Colonic mucosa (tissue), 4 donors: ENCODE data around the gene ZNF17. TPM values are rescaled to one million over a fixed set of nuclear protein-coding genes. Genes with fewer than 3 reads are reported as not detected.

Experiments
- DNase-seq: peaks from one replicate; pipeline ENCODE4 v3.0.0-alpha.2; 2020
- H3K27ac ChIP-seq: fragments of 200-600 bp; one replicate; pipeline ENCODE4 v1.8.0; 2021
- H3K27me3 ChIP-seq: fragments of 200-600 bp; one replicate; pipeline ENCODE4 v1.8.0; 2021
- H3K36me3 ChIP-seq: fragments of 200-600 bp; one replicate; pipeline ENCODE4 v1.8.0; 2021
- H3K4me1 ChIP-seq: fragments of 200-600 bp; one replicate; pipeline ENCODE4 v1.8.0; 2021; ENCODE audit warnings: mild to moderate bottlenecking
- H3K4me3 ChIP-seq: fragments of 200-600 bp; one replicate; pipeline ENCODE4 v1.8.0; 2021
- H3K9ac ChIP-seq, 2 donors: one replicate each; pipeline ENCODE4 v1.7.0; 2013; ENCODE audit warnings: control low read depth in 2 of 2, low read depth in 2 of 2, low read length in 2 of 2
- H3K9me3 ChIP-seq: fragments of 200-600 bp; one replicate; pipeline ENCODE4 v1.8.0; 2021
- CTCF ChIP-seq: fragments of 200-600 bp; IDR thresholded peaks from one replicate; pipeline ENCODE4 v1.8.0; 2022; ENCODE audit warnings: antibody characterized with exemption, mild to moderate bottlenecking
- intact Hi-C: fragments of 100-400 bp; cut with DNase I; formaldehyde crosslinking; loops from one replicate; pipeline ENCODE4 v1.14.1; 2022
- total RNA-seq, 2 donors: library from RNA; stranded (reverse); fragmentation: NEBNext Ultra II Directional in 1 of 2; extraction: Animal tissue kit (Norgen Biotek cat#: 25700) in 1 of 2; gene quantifications; one replicate each; pipeline ENCODE4 v1.2.1, GENCODE V29; 2021
- donor health status: healthy.
- donor health status: DM: no; HTN: no; CAD: no.
- donor health status: DM: no; HTN: no; CAD: no.

Gene ZNF17
- total RNA-seq: 1 to 10 TPM; 6.2 to 6.9 TPM

- Histone ChIP-seq H3K27me3 (no peaks in the 10 kb centered on the region), H3K9me3 (no peaks in the 10 kb centered on the region), H3K27ac (no peak within 1 kb of the TSS), H3K4me3 (peak within 1 kb of the TSS; percentile 99), H3K36me3 (no peaks in the 10 kb centered on the region), H3K9ac (peak within 1 kb of the TSS; percentile 70 to 81), H3K4me1 (peaks cover 7% of the 10 kb centered on the region)
- peak; percentile 96 for DNase-seq
- no peak for TF ChIP-seq CTCF
- intact Hi-C loops: no loop called here
Measured at GRCh38 chr19:57410877-57411671, at the start of gene ZNF17. Gene ZNF17, plus strand, starts transcription at chr19:57411161. Its CDS starts 2,455 bp downstream, at chr19:57413616.

DNA sequence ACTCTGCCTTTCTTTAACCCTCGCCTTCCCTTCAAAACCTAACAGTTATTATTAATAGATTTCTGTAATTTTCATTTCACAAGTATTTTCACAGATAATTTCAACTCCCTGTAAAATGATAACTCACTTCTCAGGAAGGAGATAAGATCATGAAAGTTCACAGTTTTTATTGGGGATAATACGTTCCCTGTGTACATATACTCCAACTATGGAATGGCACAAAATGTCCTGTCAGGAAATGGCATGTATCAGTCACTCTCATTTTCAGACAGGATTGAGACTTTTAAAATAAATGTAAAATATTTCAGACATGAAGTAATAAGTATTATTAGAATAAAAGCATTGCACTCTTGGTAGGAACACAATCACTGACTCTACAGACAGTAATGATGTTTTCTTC lies 48.5 kb upstream of the ZNF17 start:
- TF ChIP-seq CTCF: no peak
- intact Hi-C loops: no loop called here
- no peaks in the 10 kb centered on the region for H3K36me3 ChIP-seq
- H3K27ac ChIP-seq: no peak overlapping the region
- H3K9me3 ChIP-seq: no peaks in the 10 kb centered on the region
- H3K9ac ChIP-seq: no peak overlapping the region
- H3K27me3 ChIP-seq: no peaks in the 10 kb centered on the region
- no peak for DNase-seq
- H3K4me1 ChIP-seq: no peaks in the 10 kb centered on the region
- H3K4me3 ChIP-seq: peak overlapping the region; percentile 84

DNA sequence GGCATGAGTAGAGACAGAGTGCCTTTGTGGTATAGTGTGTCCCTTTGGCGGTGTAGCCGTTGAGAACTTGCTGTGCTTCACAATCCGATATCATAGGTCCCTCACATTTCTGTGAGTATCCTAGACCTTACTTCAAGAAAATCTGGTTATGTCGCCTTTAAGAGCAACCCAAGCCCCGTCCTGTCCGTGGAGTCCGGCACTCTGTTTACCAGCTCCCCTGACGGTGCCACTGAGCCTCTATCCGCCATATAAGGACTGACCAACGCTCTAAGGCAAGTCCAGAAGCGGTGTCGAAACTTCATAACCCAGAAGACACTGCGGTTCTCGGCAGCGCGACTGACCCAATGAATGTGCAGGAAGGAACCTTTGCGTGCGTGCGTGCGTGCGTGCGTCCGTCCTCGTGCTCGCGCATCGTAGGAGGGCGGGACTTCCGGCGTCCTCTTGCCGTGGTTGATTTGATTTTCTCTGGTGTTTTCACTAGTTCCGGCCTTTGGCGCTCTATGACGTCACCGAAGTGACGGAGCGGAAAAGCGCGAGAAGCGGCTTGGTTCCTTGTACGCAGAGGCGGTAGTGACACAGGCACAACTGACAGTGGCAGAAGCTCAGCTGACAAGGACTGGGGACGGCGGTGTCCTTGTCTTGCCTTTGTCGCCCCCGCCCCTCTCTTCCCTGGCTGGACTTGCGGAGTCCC lies 47.8 kb upstream of the ZNF17 start, which contains the start of the genes TRAPPC2B and ZNF547:
Gene TRAPPC2B, plus strand, starts transcription at position 555 of the 691 bp plus-strand sequence. CDS start 1,283 bp downstream, outside the sequence.
Gene ZNF547, plus strand, starts transcription at position 555 of the 691 bp plus-strand sequence. CDS start 5,005 bp downstream, outside the sequence.
- Histone ChIP-seq H3K4me1 (no peaks in the 10 kb centered on the region), H3K9me3 (no peaks in the 10 kb centered on the region), H3K9ac (peak within 1 kb of the TSS; percentile 44 to 58), H3K4me3 (peak within 1 kb of the TSS; percentile 84), H3K27ac (peak within 1 kb of the TSS; percentile 87), H3K36me3 (no peaks in the 10 kb centered on the region), H3K27me3 (no peaks in the 10 kb centered on the region)
- DNase-seq: peak; percentile 99
- intact Hi-C loops: no loop called here
- TF ChIP-seq CTCF: no peak

DNA sequence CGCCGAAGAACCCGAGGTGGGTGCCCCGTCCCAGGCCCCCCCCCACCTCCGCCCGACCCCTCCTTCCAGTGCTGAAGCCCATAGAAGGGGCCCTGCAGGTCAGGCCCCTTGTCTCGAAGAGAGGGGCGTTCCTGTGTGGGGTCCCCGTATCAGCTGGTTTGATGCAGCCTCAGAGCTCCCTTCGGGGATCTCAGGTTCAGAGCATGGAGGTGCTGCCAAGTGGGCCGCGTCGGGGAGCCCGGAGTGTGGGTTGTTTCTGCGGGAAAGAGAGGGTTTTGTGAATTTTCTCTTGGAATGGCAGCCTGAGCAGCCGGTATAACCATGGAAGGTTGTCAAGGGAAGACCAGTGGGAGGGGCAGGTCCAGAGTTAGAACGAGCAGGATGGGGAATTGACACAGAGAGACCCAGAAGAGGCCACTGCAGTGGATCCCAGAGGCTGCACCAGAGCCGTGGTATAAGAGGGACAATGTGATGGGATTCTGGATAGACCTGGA lies 47.2 kb upstream of the ZNF17 start:
- no peaks in the 10 kb centered on the region for H3K9me3 ChIP-seq
- peak overlapping the region; percentile 32 to 58 for H3K9ac ChIP-seq
- TF ChIP-seq CTCF: no peak
- intact Hi-C loops: no loop called here
- H3K36me3 ChIP-seq: no peaks in the 10 kb centered on the region
- DNase-seq: no peak
- H3K4me3 ChIP-seq: peak overlapping the region; percentile 84
- peak overlapping the region; percentile 87 for H3K27ac ChIP-seq
- no peaks in the 10 kb centered on the region for H3K4me1 ChIP-seq
- no peaks in the 10 kb centered on the region for H3K27me3 ChIP-seq

GRCh38 chr19:57366776-57367175 lies 44.2 kb upstream of the ZNF17 start:
- H3K4me3 ChIP-seq: no peak overlapping the region
- DNase-seq: no peak
- H3K9me3 ChIP-seq: no peaks in the 10 kb centered on the region
- no peak overlapping the region for H3K9ac ChIP-seq
- H3K36me3 ChIP-seq: no peaks in the 10 kb centered on the region
- no peak overlapping the region for H3K27ac ChIP-seq
- H3K27me3 ChIP-seq: no peaks in the 10 kb centered on the region
- intact Hi-C loops: no loop called here
- no peaks in the 10 kb centered on the region for H3K4me1 ChIP-seq
- no peak for TF ChIP-seq CTCF
